Bronchial epithelial cell (primary cell): ENCODE measurements around the gene P2RX4. TPM values are rescaled to one million over a fixed set of nuclear protein-coding genes. Genes with fewer than 3 reads are reported as not detected.
A peak's percentile ranks its signal among the peaks of the same experiment; 100 is the strongest.

Source experiments
- DNase-seq: peaks from one replicate; pipeline ENCODE4 v3.0.0-alpha.2; 2010; ENCODE audit warnings: low read depth
- FAIRE-seq: peaks from 2 replicates; lab custom pipeline; 2011; peaks lifted over from hg19 to GRCh38; lab: Jason Lieb, UNC
- H3K27me3 ChIP-seq: 2 replicates; pipeline ENCODE4 v1.5.1; 2011; ENCODE audit warnings: low read length; ENCODE audit not compliant: control insufficient read depth, insufficient read depth
- H3K36me3 ChIP-seq: 2 replicates; pipeline ENCODE4 v1.5.1; 2011; ENCODE audit warnings: low read length; ENCODE audit not compliant: control insufficient read depth, insufficient read depth
- H3K4me3 ChIP-seq: 2 replicates; pipeline ENCODE4 v1.5.1; 2011; ENCODE audit warnings: mild to moderate bottlenecking, low read depth, low read length, control low read depth
- CTCF ChIP-seq: IDR thresholded peaks from 2 replicates; pipeline ENCODE4 v1.5.1; 2011; ENCODE audit warnings: mild to moderate bottlenecking, moderate library complexity, low read length, control low read depth, inconsistent platforms; ENCODE audit not compliant: insufficient read depth, severe bottlenecking
- total RNA-seq: library from RNA; depleted of rRNA; stranded (reverse); fragments of >200 nt; gene quantifications from 2 replicates; pipeline ENCODE4 v1.2.1, GENCODE V29; 2014

The P2RX4 gene
- total RNA-seq, 1 donor from 2014 or later, result 13.4 TPM

GRCh38 chr12:121218588-121219352, 8.8 kb downstream of the P2RX4 start:
- Histone ChIP-seq H3K4me3 (no peak overlapping the region), H3K36me3 (no peaks in the 10 kb centered on the region), H3K27me3 (no peaks in the 10 kb centered on the region)
- DNase-seq (no peak), FAIRE-seq (no peak)
- no peak for TF ChIP-seq CTCF

- Histone ChIP-seq H3K4me3 (no peak overlapping the region), H3K27me3 (no peaks in the 10 kb centered on the region), H3K36me3 (no peaks in the 10 kb centered on the region)
- TF ChIP-seq CTCF, result no peak
- FAIRE-seq (no peak), DNase-seq (no peak)
Observed at GRCh38 chr12:121219353-121219986, 9.5 kb downstream of the P2RX4 start.

DNA sequence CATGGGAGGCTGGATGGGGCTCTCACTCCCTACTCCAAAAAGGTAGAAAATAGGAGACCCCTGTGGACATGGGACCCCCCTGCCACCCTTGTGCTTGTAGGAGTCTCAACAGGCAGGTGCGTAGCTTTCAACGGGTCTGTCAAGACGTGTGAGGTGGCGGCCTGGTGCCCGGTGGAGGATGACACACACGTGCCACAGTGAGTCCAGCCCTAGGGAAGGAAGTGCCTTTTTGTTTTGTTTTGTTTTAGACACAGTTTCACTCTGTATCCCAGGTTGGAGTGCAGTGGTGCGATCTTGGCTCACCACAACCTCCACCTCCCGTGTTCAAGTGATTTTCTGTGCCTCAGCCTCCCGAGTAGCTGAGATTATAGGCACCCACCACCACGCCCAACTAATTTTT, 12.9 kb downstream of the P2RX4 start:
- FAIRE-seq, result no peak
- DNase-seq, result no peak
- Histone ChIP-seq H3K4me3 (no peak overlapping the region), H3K36me3 (no peaks in the 10 kb centered on the region), H3K27me3 (no peaks in the 10 kb centered on the region)
- TF ChIP-seq CTCF, result no peak

GRCh38 chr12:121223292-121224285, 13.7 kb downstream of the P2RX4 start:
- FAIRE-seq, result no peak
- Histone ChIP-seq H3K27me3 (no peaks in the 10 kb centered on the region), H3K4me3 (no peak overlapping the region), H3K36me3 (no peaks in the 10 kb centered on the region)
- TF ChIP-seq CTCF, result peak; percentile 20
- DNase-seq, result no peak

DNA sequence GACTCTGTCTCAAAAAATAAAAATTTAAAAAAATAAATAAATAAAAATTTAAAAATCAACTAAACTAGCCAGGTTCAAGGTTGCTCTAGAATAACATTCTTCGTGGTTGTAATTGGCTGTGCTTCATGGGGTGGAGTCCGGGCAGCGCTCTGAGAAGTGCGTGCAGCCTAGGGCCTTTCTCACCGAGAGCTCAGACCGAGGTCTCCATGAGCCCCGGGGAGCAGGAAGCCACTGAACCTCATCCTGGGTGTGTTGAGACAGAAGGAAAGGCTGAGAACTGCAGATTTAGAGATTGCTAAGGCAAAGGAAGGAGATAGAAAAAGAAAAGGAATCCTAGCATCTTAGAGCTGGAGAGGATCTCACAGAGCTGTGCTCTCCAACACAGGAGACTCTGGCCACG, 14.7 kb downstream of the P2RX4 start:
- TF ChIP-seq CTCF, result no peak
- Histone ChIP-seq H3K4me3 (no peak overlapping the region), H3K27me3 (no peaks in the 10 kb centered on the region), H3K36me3 (no peaks in the 10 kb centered on the region)
- FAIRE-seq (no peak), DNase-seq (no peak)
